GM19238 (cell line): ENCODE data around the gene SMAD1.
"Not testable (repeated sequence)": the region's sequence is repeated elsewhere in the genome, so short reads cannot be mapped to it uniquely, and the experiment has no call there.

Experiments used
- DNase-seq: peaks from one replicate; pipeline ENCODE4 v3.0.0; 2011; ENCODE audit warnings: low spot score; ENCODE audit not compliant: insufficient read length

Gene SMAD1

GRCh38 chr4:145525291-145525740, 43.7 kb downstream of the SMAD1 start:
- no peak for DNase-seq

DNA sequence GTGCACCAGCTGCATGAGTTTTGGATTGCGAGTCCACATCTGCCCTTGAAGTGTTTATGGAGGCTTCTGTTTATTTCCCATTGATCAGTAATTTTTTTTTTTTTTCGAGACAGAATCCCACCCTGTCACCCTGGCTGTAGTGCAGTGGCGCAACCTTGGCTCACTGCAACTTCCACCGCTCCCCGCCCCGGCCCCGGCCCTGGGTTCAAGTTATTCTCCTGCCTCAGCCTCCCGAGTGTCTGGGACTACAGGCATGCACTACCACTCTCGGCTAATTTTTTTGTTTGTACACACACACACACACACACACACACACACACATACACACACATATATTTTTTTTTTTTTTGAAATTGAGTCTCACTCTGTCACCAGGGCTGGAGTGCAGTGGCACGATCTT, 46.1 kb downstream of the SMAD1 start:
- DNase-seq: no peak

DNA sequence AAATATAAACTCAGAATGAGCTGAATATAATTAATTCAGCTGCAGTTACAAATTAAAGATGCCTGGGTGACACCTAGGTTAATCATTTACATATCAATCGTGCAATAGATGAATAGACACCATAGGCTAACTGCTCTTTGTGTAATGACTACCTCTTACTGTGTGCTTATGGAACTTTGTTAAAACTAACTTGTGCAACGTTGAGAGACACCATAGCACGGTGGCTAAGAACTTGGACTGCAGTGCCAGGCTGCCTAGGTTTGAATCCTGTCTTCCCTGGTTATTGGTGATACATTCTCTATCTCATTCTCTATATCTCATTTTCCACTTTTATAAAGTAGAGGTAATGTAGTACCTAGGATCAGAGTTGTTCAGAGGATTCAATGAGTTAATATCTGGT, 46.9 kb downstream of the SMAD1 start:
- DNase-seq: no peak

DNA sequence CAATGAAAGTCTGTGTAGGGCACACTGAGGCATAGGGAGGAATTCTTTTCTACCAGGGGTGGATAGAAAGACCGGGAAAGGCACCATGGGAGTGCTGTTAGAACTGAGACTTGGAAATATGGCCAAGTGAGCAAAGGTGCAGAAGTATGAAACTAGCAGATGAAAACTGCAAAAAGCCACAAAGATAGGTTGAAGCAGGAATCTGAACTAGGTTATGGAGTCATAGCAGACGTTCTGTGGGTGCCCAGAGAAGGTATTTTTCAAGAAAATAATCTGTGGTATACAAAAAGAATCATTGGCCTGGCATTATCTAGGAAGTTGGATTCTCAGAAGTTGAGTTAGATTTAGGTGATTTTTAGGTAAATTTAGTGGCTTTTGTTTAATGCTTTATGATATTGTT, 48.5 kb downstream of the SMAD1 start:
- no peak for DNase-seq

GRCh38 chr4:145530662-145531061, 49.0 kb downstream of the SMAD1 start:
- no peak for DNase-seq

DNA sequence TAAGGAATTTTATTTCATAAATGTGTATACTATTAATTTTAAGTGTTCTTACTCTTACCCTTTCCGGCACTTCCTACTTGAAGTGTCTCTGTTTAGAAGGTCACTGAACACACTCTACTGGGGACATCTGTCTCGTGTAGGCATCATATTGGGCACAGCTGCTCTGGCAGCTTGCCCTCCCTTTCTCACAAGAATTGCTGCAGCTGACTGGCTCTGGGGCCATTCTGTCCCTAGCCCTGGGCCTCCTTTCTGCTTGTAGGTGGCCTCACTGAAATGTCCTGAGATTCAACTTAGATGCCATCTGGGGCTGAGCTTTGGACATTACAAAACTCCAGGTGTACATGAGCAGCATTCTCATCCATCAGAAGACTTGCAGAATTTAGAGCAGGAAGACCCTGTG, 49.6 kb downstream of the SMAD1 start:
- no peak for DNase-seq

DNA sequence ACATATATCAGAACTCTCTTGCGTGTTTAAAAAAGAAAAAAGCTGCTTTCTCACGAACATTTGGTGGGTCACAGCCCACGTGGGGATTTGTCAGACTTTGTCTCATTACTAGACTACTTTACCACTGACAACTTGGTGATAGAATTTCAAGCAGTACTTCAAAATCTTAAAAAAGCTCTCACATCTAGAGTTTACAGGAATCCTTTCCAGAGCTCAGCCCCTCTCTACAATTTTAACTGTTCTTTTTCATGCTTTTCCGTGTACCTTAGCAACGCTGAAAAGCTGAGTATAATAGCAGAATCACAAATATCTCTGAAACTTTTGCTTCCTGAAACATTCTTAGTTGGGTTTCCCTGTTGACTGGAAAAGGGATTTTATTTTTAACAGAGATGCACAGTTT, 50.2 kb downstream of the SMAD1 start:
- no peak for DNase-seq

DNA sequence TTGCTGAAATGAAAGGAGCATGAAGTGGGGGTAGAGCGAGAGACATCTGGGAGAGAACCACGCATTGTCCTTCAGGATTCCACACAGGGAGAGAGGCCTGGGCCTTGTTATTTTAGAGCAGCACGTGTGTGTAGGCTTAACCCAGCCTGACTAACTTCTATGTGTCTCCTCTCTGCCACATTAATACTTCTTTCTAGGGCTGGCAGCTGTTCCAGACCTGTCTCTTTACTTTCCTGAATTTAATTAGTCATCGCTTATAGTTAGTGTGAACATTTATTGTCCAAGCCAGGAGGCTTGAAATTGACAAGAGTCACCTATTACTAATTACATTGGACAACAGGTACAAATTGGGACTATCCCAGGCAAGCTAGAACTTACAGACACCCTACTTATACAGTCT, 51.3 kb downstream of the SMAD1 start:
- no peak for DNase-seq

GRCh38 chr4:145533415-145533814, 51.8 kb downstream of the SMAD1 start:
- DNase-seq: not testable (repeated sequence)

DNA sequence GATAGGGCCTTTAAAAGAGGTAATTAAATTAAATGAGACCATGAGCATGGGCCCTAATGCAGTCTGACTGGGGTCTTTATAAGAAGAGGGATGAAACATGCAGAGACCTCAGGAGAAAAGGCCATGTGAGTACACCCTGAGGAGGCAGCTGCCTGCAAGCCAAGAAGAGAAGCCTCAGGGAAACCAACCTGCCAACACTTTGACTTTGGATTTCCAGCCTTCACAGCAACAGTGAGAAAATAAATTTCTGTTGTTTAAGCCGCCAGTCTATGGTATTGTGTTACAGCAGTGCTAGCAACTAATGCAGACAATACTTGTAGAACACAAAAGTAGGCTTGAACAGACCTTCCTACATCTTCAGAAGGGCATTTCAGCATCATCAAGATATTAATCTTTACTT, 52.3 kb downstream of the SMAD1 start:
- DNase-seq: no peak

DNA sequence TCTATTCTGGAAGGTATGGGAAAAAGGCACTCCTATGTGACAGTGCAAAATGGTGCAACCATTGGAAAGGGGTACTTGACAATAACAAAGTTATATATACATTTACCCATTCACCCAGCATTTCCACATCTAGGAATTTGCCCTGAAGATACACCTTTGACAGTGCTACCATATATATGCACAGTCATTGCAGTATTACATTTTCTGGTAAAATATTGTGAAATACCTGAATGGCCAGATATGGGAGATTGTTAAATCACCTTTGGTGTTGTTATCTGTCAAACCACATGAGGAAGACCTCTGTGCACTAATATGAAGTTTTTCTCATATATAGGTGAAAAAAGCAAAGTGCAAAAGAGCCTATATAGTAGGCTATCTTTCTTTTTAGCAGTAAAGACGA, 53.5 kb downstream of the SMAD1 start:
- DNase-seq: no peak

DNA sequence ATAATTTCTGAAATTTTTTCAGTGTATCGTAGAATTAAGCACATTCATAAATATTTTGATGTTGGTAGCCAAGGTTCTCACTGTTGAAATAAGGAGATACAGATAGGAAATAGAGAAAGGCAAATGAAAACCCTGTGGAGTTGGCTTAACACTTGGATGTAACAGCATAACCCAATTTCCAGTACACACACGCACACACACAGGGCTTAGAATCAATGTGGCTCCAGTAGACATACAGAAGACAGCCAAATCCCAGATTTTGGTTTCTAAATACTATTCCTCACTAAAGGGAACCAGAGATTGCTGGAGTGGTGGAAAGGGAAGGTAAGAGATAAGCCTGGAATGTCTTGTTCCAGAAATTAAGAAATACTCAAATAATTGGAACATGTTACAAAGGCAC, 54.4 kb downstream of the SMAD1 start:
- no peak for DNase-seq

DNA sequence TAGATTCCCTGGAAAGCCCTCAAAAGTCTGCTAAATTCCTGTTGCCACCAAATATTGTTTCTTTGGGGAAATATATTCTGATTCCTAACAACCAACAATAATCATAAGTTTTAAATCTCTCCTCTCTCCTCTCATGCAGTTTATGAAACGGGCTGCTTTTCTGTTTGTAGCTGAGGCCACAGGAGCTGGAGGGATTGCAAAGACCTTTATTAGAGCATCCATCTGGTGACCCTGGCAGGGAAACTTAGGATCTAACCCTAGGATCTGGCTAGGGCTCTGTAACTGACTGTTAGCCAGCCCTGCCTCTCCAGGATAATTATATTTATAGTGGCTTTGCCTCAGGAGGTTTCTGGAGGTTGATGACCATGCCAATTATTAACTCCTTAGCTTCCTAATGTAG, 56.9 kb downstream of the SMAD1 start:
- DNase-seq: no peak

- no peak for DNase-seq
Observed at GRCh38 chr4:145539671-145540070, 58.0 kb downstream of the SMAD1 start.

DNA sequence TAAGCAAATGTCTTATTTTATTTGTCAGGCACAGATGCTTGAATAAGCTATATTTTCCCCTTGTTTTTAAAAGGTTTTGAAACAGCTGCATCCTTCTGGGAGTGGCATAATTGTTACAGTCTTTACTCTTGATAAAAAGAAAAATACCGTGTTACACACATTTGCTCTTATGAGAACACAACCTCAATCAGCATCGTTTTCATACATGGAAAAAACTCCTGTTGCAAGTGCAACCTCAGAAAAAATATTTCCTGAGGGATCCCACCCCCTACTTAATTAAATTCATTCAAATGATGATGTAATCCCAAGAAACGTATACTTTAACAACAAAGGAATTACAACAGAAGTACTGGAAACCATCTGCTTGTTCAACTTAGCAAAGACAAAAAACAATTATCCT, 58.6 kb downstream of the SMAD1 start:
- no peak for DNase-seq

DNA sequence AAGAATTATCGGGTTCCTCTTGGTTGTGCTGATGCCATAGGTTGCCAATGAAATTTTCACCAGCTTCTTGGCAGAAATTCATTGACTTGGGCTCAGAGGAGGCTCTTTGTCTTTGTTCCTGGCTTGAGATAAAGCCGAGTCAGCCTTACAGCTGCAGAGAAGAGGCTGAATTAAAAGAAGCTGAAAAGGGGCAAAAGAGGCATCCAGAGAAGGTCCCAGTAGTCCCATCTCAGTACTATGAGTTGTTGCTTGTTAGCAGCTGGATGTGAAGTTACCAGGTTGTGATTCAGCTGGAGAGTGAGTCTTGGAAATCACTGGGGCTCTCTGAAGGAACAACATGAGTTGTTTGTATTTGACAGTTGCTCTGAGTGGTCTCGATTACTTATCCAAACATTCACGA, 59.7 kb downstream of the SMAD1 start:
- no peak for DNase-seq

- no peak for DNase-seq
Observed at GRCh38 chr4:145545031-145545430, 63.4 kb downstream of the SMAD1 start.

DNA sequence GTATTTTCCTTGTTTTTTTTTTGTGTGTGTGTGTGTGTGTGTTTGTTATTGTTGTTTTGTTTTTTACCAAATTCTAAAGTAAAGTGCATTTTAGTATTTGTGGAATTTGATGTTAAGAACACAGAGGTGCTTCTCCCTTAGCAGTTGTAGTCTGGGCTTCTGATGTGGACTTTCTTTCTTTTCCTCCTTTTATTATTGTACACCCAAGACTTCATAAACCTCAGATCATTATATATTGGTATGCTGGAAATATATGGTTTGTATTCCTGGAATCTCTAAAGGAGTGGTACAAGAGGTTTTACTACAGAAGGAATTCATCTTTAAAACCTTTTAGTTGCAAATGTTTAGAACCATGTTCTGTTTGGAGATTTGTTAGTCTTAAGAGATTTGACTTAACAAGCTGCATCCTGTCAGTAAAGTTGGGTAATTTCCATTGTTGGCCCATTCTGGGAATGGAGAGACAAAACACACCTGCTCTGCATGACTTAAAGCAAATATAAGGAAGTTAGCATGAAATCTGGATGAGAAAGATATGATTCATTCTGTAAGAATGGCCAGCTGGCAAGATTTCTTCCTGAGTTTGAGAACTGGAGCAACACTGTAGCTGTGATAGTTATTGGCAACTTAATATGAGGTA, 64.0 kb downstream of the SMAD1 start:
- no peak for DNase-seq

DNA sequence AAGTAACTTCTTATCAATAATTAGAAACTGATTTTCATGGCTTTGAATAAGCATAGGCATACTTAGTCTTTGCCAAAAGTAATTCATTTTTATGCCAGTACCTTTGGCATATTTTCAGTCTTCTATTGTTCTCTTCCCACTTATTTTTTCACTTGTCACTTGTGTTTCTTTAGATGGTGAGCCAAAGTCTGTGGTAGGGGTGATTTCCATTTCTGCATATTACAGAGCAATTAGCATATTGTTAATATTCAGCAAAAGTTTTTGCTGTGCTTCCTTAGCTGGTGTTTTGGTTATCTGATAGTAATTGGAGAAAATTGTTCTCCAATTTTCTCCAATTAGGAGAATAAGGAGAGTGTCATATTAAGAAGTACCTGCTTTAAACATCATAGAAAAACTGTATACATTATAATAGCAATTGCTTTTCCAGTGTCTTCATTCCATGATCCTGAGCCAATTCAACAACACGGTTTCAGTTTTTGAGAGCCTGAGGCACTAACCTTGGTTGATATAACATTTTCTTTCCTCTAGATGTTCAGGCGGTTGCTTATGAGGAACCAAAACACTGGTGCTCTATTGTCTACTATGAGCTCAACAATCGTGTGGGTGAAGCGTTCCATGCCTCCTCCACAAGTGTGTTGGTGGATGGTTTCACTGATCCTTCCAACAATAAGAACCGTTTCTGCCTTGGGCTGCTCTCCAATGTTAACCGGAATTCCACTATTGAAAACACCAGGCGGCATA, 64.7 kb downstream of the SMAD1 start:
- no peak for DNase-seq

- DNase-seq: no peak
Observed at GRCh38 chr4:145551660-145552059, 70.0 kb downstream of the SMAD1 start.

DNA sequence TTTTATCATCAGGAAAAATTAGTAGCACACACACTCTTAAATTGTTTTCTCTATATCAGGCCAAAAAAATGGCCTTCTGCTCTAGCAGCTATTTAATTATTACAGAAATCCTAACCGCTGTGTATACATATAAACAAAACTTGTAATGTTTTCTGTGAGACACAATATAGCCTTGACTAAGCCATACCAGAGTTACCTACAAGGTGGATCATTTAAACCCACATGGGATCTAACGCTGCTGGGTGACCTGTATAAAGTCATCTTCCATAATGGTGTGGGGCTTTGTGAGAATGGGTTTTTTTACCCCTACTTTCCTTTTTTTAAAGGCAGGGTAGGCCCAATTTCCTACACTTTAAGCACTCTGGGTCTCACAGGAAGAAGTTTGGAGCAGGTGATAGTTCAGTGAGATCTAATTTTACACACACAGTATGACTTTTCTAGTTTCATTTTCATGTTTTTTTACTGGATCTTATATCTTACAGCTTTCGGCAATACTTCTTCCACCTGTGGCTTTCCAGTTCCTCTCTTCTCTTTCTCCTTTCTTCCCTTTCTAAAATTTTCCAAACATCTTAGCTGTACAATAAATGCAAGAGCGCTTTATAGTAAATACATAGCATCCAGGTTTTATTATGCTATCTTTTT, 70.6 kb downstream of the SMAD1 start:
- DNase-seq: no peak

GRCh38 chr4:145553375-145553774, 71.7 kb downstream of the SMAD1 start:
- no peak for DNase-seq

GRCh38 chr4:145554691-145555090, 73.0 kb downstream of the SMAD1 start:
- no peak for DNase-seq
